ENCODE data around the gene PPP1R12B.

- no peak for TF ChIP-seq CTCF (conservative IDR thresholded peaks at IDR 0.05 in 1 of 2, IDR thresholded peaks at IDR 0.05 in 1 of 2; ENCODE audit: low read depth in 1 of 2, low read length in 2 of 2)
- no peak for TF ChIP-seq EZH2 (IDR thresholded peaks at IDR 0.05; ENCODE audit: low read length, missing control alignments)
Measured at GRCh38 chr1:202584707-202585589, 236.4 kb downstream of the PPP1R12B start.
